Esophagus mucosa (tissue), 1 donor: Measurements from ENCODE around the gene CDK17. TPM values are rescaled to one million over a fixed set of nuclear protein-coding genes. Genes with fewer than 3 reads are reported as not detected.
"Not testable (repeated sequence)": the region's sequence is repeated elsewhere in the genome, so short reads cannot be mapped to it uniquely, and the experiment has no call there.

Experiments
- ATAC-seq: fragments of 200-7000 bp; cut with Tn5 transposase; one replicate; pipeline ENCODE4 v1.9.1; 2020
- total RNA-seq: library from RNA; stranded (reverse); gene quantifications from one replicate; pipeline ENCODE4 v1.2.4, GENCODE V29; 2023
- donor health status: DM: yes; HTN: yes; CAD: no.

CDK17 gene
- 16.7 TPM for total RNA-seq

GRCh38 chr12:96399919-96400630, at the start of gene CDK17:
TSS of gene CDK17 (minus strand) at chr12:96400439. CDS start at chr12:96334836, 65,603 bp downstream.
- ATAC-seq, result peak; percentile 91

GRCh38 chr12:96448300-96448699, 48.1 kb upstream of the CDK17 start:
- no peak for ATAC-seq

- no peak for ATAC-seq
Observed at GRCh38 chr12:96447256-96447655, 47.0 kb upstream of the CDK17 start.

GRCh38 chr12:96445691-96446583, 45.7 kb upstream of the CDK17 start:
- peak; percentile 84 for ATAC-seq

GRCh38 chr12:96444399-96444798, 44.2 kb upstream of the CDK17 start:
- no peak for ATAC-seq

- ATAC-seq, result no peak
Observed at GRCh38 chr12:96442906-96443305, 42.7 kb upstream of the CDK17 start.

- ATAC-seq, result no peak
Observed at GRCh38 chr12:96441816-96442215, 41.6 kb upstream of the CDK17 start.

GRCh38 chr12:96438330-96438729, 38.1 kb upstream of the CDK17 start:
- ATAC-seq, result no peak

- no peak for ATAC-seq
Observed at GRCh38 chr12:96437171-96437445, 36.9 kb upstream of the CDK17 start.

GRCh38 chr12:96436366-96437170, 36.3 kb upstream of the CDK17 start:
- no peak for ATAC-seq

GRCh38 chr12:96434107-96434506, 33.9 kb upstream of the CDK17 start:
- ATAC-seq, result peak; percentile 42

GRCh38 chr12:96432496-96433321, 32.5 kb upstream of the CDK17 start:
- not testable (repeated sequence) for ATAC-seq

GRCh38 chr12:96431067-96431466, 30.8 kb upstream of the CDK17 start:
- no peak for ATAC-seq

GRCh38 chr12:96427269-96427729, 27.1 kb upstream of the CDK17 start:
- peak; percentile 85 for ATAC-seq

GRCh38 chr12:96425951-96426350, 25.7 kb upstream of the CDK17 start:
- ATAC-seq, result no peak

GRCh38 chr12:96425321-96425720, 25.1 kb upstream of the CDK17 start:
- no peak for ATAC-seq

- ATAC-seq, result no peak
Observed at GRCh38 chr12:96424601-96425000, 24.4 kb upstream of the CDK17 start.

- no peak for ATAC-seq
Observed at GRCh38 chr12:96422192-96422591, 22.0 kb upstream of the CDK17 start.

- ATAC-seq, result no peak
Observed at GRCh38 chr12:96421014-96421413, 20.8 kb upstream of the CDK17 start.

GRCh38 chr12:96420277-96420835, 20.1 kb upstream of the CDK17 start:
- no peak for ATAC-seq

- no peak for ATAC-seq
Observed at GRCh38 chr12:96419576-96420276, 19.5 kb upstream of the CDK17 start.
